22Rv1 (cell line): ENCODE results near the gene CNPY4.

ENCODE experiments used
- H3K27ac ChIP-seq: fragments of 450-650 bp; 2 replicates; pipeline ENCODE4 v1.5.1; 2017
- CTCF ChIP-seq: fragments of 450-650 bp; IDR thresholded peaks from 2 replicates; pipeline ENCODE4 v1.5.1; 2017; ENCODE audit warnings: mild to moderate bottlenecking
- ZFX ChIP-seq: fragments of 450-650 bp; IDR thresholded peaks from 2 replicates; pipeline ENCODE4 v1.6.1; 2017; ENCODE audit warnings: antibody characterized with exemption, borderline replicate concordance

Gene CNPY4

GRCh38 chr7:100163871-100164270 is 44.4 kb downstream of the CNPY4 start:
- TF ChIP-seq ZFX: no peak
- TF ChIP-seq CTCF: no peak
- H3K27ac ChIP-seq: peak overlapping the region; percentile 64; the same call in 1 of the 2 replicates

- no peak for TF ChIP-seq CTCF
- TF ChIP-seq ZFX: no peak
- H3K27ac ChIP-seq: no peak overlapping the region
These were observed 47.0 kb downstream of the CNPY4 start for GRCh38 chr7:100166317-100166940.

GRCh38 chr7:100166970-100167911 is 47.8 kb downstream of the CNPY4 start:
- no peak for TF ChIP-seq ZFX
- H3K27ac ChIP-seq: no peak overlapping the region

- TF ChIP-seq ZFX (no peak), CTCF (no peak)
- H3K27ac ChIP-seq: peak overlapping the region; percentile 55; the same call in 1 of the 2 replicates
These were observed 48.5 kb downstream of the CNPY4 start for GRCh38 chr7:100167912-100168323.

- TF ChIP-seq ZFX: no peak
- TF ChIP-seq CTCF: peak; percentile 3; the same call in 1 of the 2 replicates
These were observed 49.9 kb downstream of the CNPY4 start for GRCh38 chr7:100169147-100169850.

GRCh38 chr7:100170101-100170897 is 50.9 kb downstream of the CNPY4 start:
- no peak overlapping the region for H3K27ac ChIP-seq
- no peak for TF ChIP-seq ZFX
- no peak for TF ChIP-seq CTCF

More at GRCh38 chr7:100169147-100169850, 49.9 kb downstream of the CNPY4 start:
- H3K27ac ChIP-seq: peak overlapping the region; percentile 55; the same call in 1 of the 2 replicates
